Measurements from ENCODE around the gene TASL. TPM values are rescaled to one million over a fixed set of nuclear protein-coding genes. Genes with fewer than 3 reads are reported as not detected.

Gene TASL
- total and polyA plus RNA-seq, 5 experiments from 2014 or later: 1.1 to 2.9 (median 1.8) TPM

GRCh38 chrX:30597216-30598012 lies 19.8 kb upstream of the TASL start:
- peak overlapping the region in 1 of 10 donors; percentile 27 for H3K27ac Mint-ChIP-seq
- POLR2A ChIA-PET: no interaction called here
- ATAC-seq: no peak

DNA sequence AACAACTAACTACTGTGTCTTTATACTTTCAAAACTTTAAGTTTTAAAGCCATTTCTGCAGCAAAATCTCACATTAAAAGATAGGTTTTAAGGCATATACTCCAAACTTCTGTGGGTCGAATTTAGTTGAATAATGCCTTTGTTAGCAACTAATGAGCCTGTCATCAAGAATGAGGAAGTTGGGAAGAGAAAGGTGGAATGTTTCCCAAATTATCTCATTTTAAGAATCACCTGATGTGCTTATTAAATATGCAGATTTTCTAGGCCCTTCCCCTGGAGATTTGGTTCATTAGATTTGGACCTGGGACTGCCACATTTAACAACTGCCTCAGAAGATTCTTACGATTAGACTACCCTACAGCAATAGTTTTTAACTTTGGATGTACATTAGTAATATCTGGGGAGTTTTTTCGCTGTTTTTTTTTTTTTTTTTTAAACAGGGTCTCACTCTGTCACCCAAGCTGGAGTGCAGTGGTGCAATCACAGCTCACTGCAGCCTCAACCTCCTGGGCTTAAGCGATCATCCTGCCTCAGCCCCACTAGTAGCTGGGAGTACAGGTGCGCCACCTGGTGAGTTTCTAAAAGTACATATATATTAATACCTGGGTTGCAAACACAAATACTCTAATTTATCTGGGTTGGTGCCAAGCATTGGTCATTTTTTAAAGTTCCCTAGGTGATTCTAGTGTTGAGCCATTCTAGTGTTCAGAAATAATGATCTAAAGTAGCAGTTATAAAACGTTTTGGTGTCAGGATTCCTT lies 16.1 kb upstream of the TASL start:
- no peaks in the 10 kb centered on the region for H3K9me3 Mint-ChIP-seq
- H3K4me3 Mint-ChIP-seq: peak overlapping the region in 1 of 10 donors; percentile 11
- POLR2A ChIA-PET: no interaction called here
- DNase-seq: peak in 6 of 10 donors; percentile 1 to 25 (median 8)
- peak overlapping the region in 2 of 10 donors; percentile 22 to 38 for H3K27ac Mint-ChIP-seq
- H3K4me1 Mint-ChIP-seq: peaks cover 0 to 47% (median 0%) of the 10 kb centered on the region in 4 donors
- H3K27me3 Mint-ChIP-seq: no peaks in the 10 kb centered on the region
- H3K36me3 Mint-ChIP-seq: no peaks in the 10 kb centered on the region
- no peak for ATAC-seq

More at GRCh38 chrX:30597216-30598012, 19.8 kb upstream of the TASL start:
- DNase-seq: no peak
- Mint-ChIP-seq H3K4me3 (peak overlapping the region in 1 of 10 donors; percentile 37), H3K9me3 (no peaks in the 10 kb centered on the region), H3K4me1 (peaks cover 0 to 31% (median 0%) of the 10 kb centered on the region in 4 donors), H3K27me3 (no peaks in the 10 kb centered on the region), H3K36me3 (no peaks in the 10 kb centered on the region)

- ATAC-seq (no peak), DNase-seq (no peak)
- POLR2A ChIA-PET: no interaction called here
- Mint-ChIP-seq H3K9me3 (no peaks in the 10 kb centered on the region), H3K27me3 (no peaks in the 10 kb centered on the region), H3K27ac (peak overlapping the region in 1 of 10 donors; percentile 38), H3K4me1 (peaks cover 0 to 43% (median 0%) of the 10 kb centered on the region in 4 donors), H3K36me3 (no peaks in the 10 kb centered on the region), H3K4me3 (peak overlapping the region in 1 of 10 donors; percentile 11)
Observed at GRCh38 chrX:30592831-30593230, 15.3 kb upstream of the TASL start.

- POLR2A ChIA-PET: no interaction called here
- Mint-ChIP-seq H3K9me3 (no peaks in the 10 kb centered on the region), H3K4me3 (no peak overlapping the region), H3K27me3 (no peaks in the 10 kb centered on the region), H3K36me3 (no peaks in the 10 kb centered on the region), H3K4me1 (peaks cover 0 to 32% (median 0%) of the 10 kb centered on the region in 4 donors), H3K27ac (peak overlapping the region in 1 of 10 donors; percentile 48)
- DNase-seq (no peak), ATAC-seq (no peak)
Observed at GRCh38 chrX:30590368-30590767, 12.8 kb upstream of the TASL start.

DNA sequence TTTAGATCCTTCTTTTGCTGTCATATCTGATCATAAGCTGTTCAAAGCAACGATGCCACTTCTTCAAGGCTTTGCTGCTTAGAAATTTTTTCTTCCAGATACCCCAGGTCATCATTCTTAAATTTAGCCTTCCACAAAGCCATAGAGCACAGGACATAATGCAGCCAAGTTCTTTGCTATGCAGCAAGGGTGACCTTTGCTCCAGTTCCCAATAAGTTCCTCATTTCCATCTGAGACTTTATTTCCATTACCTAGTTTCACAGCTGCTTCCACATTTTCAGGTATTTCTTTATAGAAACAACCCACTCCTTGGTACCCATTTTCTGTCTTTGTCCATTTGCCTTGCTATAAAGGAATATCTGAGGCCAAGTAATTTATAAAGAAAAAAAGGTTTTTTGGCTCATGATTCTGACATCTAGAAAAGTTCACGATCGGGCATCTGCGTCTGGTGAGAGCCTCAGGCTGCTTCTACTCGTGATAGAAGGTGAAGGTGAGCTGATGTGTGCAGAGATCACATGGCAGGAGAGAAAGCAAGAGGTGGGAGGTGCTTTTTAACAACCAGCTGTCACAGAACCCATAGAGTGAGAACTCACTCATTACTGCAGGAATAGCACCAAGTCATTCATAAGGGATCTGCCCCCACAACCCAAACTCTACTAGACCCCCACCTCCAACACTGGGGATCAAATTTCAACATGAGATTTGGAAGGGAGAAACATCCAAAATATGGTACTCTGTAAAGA lies 11.8 kb upstream of the TASL start:
- ATAC-seq (no peak), DNase-seq (no peak)

GRCh38 chrX:30586516-30586915 lies 8.9 kb upstream of the TASL start:
- H3K4me1 Mint-ChIP-seq: peaks cover 0 to 16% (median 0%) of the 10 kb centered on the region in 4 donors
- POLR2A ChIA-PET: no interaction called here
- DNase-seq (no peak), ATAC-seq (no peak)
- H3K36me3 Mint-ChIP-seq: no peaks in the 10 kb centered on the region
- no peak overlapping the region for H3K4me3 Mint-ChIP-seq
- H3K27me3 Mint-ChIP-seq: no peaks in the 10 kb centered on the region
- H3K9me3 Mint-ChIP-seq: no peaks in the 10 kb centered on the region
- no peak overlapping the region for H3K27ac Mint-ChIP-seq

More for the DNA sequence above, 11.8 kb upstream of the TASL start:
- H3K27me3 Mint-ChIP-seq: no peaks in the 10 kb centered on the region
- no peaks in the 10 kb centered on the region for H3K36me3 Mint-ChIP-seq
- H3K27ac Mint-ChIP-seq: no peak overlapping the region
- peak overlapping the region in 1 of 10 donors; percentile 15 for H3K4me3 Mint-ChIP-seq
- H3K9me3 Mint-ChIP-seq: no peaks in the 10 kb centered on the region
- peaks cover 0 to 32% (median 0%) of the 10 kb centered on the region in 4 donors for H3K4me1 Mint-ChIP-seq
- POLR2A ChIA-PET: no interaction called here

DNA sequence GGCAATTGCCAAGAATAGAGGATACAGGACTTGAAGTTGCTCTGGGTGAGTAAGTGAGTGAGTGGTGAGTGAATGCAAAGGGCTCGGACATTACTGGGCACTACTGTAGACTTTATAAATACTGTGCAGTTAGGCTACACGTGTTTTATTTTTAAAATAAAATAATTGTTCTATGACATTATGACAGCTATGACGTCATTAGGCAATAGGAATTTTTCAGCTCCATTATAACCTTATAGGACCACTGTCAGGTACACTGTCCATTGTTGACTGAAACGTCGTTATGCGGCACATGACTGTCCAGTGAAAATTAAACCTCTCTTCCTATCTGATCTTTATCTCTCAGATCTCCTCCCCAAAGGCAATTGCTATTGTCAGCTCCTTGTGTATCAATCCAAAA lies 5.1 kb upstream of the TASL start:
- POLR2A ChIA-PET: no interaction called here
- Mint-ChIP-seq H3K27ac (no peak overlapping the region), H3K4me3 (no peak overlapping the region)

GRCh38 chrX:30580641-30581040 lies 3.1 kb upstream of the TASL start:
- no peak overlapping the region for H3K4me3 Mint-ChIP-seq
- H3K27me3 Mint-ChIP-seq: no peaks in the 10 kb centered on the region
- H3K36me3 Mint-ChIP-seq: no peaks in the 10 kb centered on the region
- no peak overlapping the region for H3K27ac Mint-ChIP-seq
- H3K4me1 Mint-ChIP-seq: peaks cover 2 to 18% (median 7%) of the 10 kb centered on the region in 4 donors
- POLR2A ChIA-PET: no interaction called here
- no peaks in the 10 kb centered on the region for H3K9me3 Mint-ChIP-seq
- no peak for DNase-seq
- ATAC-seq: no peak

More for the DNA sequence above, 5.1 kb upstream of the TASL start:
- no peak for DNase-seq
- Mint-ChIP-seq H3K4me1 (peaks cover 0 to 10% (median 0%) of the 10 kb centered on the region in 4 donors), H3K36me3 (no peaks in the 10 kb centered on the region), H3K27me3 (no peaks in the 10 kb centered on the region), H3K9me3 (no peaks in the 10 kb centered on the region)
- ATAC-seq: no peak

- Mint-ChIP-seq H3K9me3 (no peaks in the 10 kb centered on the region), H3K27ac (peak overlapping the region; percentile 76 to 97 (median 92)), H3K27me3 (no peaks in the 10 kb centered on the region), H3K36me3 (no peaks in the 10 kb centered on the region), H3K4me3 (peak overlapping the region; percentile 78 to 96 (median 86)), H3K4me1 (peaks cover 4 to 44% (median 16%) of the 10 kb centered on the region in 4 donors)
- POLR2A ChIA-PET: no interaction called here
- peak in 1 of 2 donors; percentile 17 for ATAC-seq
- DNase-seq: peak in 1 of 10 donors; percentile 1
Observed at GRCh38 chrX:30576881-30577280, 685 bp downstream of the TASL start.

DNA sequence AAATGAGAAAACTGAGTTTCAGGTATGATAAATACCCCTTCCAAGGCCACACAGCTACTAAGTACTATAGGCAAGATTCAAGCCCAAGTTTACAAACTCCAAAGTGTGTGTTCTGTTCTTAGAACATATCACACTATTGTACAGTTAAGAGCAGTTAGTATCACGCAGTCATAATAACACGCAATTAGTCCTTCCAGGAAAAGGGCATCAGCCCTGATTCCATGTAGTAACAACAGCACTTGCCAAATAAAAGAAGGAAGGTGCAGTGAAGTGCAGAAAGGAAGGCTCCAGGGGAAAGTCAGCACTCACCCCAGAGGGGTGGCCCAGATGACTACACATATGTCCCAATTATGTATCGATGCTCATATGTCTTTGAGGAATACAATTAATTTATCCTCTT lies 4.4 kb downstream of the TASL start:
- Mint-ChIP-seq H3K27ac (peak overlapping the region in 1 of 10 donors; percentile 19), H3K27me3 (no peaks in the 10 kb centered on the region), H3K9me3 (no peaks in the 10 kb centered on the region), H3K36me3 (no peaks in the 10 kb centered on the region), H3K4me1 (peaks cover 4 to 49% (median 16%) of the 10 kb centered on the region in 4 donors), H3K4me3 (peak overlapping the region in 2 of 10 donors; percentile 39 to 58)
- DNase-seq (no peak), ATAC-seq (no peak)
- POLR2A ChIA-PET: no interaction called here

DNA sequence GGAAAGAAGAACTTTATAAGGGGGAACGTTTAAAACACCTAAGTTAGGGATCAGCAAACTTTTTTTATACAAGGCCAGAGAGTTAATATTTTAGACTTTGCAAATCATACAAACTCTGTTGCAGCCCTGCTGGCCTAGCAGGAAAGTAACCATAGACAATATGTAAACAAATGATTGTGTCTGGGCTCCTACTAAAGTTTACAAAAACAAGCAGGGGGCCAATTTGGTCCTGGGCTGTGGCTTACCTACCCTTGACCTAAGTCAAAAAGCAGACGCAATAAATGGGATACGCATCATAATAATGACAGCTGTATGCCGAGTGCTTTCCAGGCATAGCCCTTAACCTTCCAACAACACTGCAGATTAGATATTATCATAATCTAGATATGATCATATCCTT lies 4.9 kb downstream of the TASL start:
- peaks cover 4 to 51% (median 16%) of the 10 kb centered on the region in 4 donors for H3K4me1 Mint-ChIP-seq
- POLR2A ChIA-PET: no interaction called here
- H3K9me3 Mint-ChIP-seq: no peaks in the 10 kb centered on the region
- DNase-seq (no peak), ATAC-seq (no peak)
- H3K4me3 Mint-ChIP-seq: peak overlapping the region in 2 of 10 donors; percentile 33 to 53
- no peaks in the 10 kb centered on the region for H3K36me3 Mint-ChIP-seq
- H3K27ac Mint-ChIP-seq: peak overlapping the region in 3 of 10 donors; percentile 1 to 51 (median 40)
- no peaks in the 10 kb centered on the region for H3K27me3 Mint-ChIP-seq

DNA sequence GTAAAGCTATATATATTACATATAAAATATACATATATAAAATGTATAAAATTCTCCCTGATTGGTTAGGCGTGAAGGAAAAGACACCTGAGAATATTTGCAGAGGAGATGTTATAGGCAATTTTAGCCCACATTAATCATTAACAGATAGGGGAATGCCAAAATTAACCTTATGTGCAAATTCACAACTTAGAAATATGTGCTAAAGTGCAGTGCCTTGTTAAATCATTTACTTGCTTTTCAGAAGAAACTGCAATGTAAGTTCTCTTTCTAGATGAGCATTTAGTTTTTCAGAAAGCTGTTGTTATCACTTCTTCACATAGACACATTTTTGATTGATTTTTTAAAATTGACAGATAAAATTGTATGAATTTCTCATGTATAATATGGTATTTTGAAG lies 5.6 kb downstream of the TASL start:
- Mint-ChIP-seq H3K27ac (peak overlapping the region in 2 of 10 donors; percentile 40 to 51), H3K36me3 (no peaks in the 10 kb centered on the region), H3K4me1 (peaks cover 4 to 53% (median 15%) of the 10 kb centered on the region in 4 donors), H3K9me3 (no peaks in the 10 kb centered on the region), H3K27me3 (no peaks in the 10 kb centered on the region), H3K4me3 (peak overlapping the region in 1 of 10 donors; percentile 53)
- ATAC-seq: no peak
- DNase-seq: no peak
- POLR2A ChIA-PET: no interaction called here
